CD4-positive, alpha-beta T cell (primary cell): ENCODE results near the gene TEX19. TPM values are rescaled to one million over a fixed set of nuclear protein-coding genes. Genes with fewer than 3 reads are reported as not detected.

Source experiments
- ATAC-seq: fragments of 200-7000 bp; cut with Tn5 transposase; one replicate; pipeline ENCODE4 v1.10.0; 2022; ENCODE audit warnings: mild to moderate bottlenecking; ENCODE audit not compliant: poor library complexity
- CTCF ChIA-PET: fragments of 350-600 bp; sonication (Branson Sonifier 250); formaldehyde crosslinking; loops from one replicate; lab custom pipeline; 2021; ENCODE audit warnings: antibody characterized with exemption, inconsistent platforms; lab: Charles Lee
- POLR2A ChIA-PET: fragments of 350-600 bp; sonication (Branson Sonifier 250); formaldehyde crosslinking; loops from one replicate; lab custom pipeline; 2021; ENCODE audit warnings: antibody characterized with exemption, inconsistent platforms; lab: Charles Lee
- DNase-seq, 14 experiments: peaks; one replicate each; pipeline ENCODE4 v3.0.0-alpha.2; 2013 to 2020; ENCODE audit warnings: mixed read lengths in 2 of 14
- H3K27ac ChIP-seq, 2 donors: one replicate each; pipeline versions ENCODE4 v1.5.1 to v1.7.0; 2013; ENCODE audit warnings: low read length in 2 of 2, low read depth in 1 of 2, mild to moderate bottlenecking in 1 of 2
- H3K27me3 ChIP-seq, 2 experiments: 1 replicate in 1 of 2; 2 replicates in 1 of 2; pipeline versions ENCODE4 v1.6.1 to v1.7.0; 2013; ENCODE audit warnings: low read length in 2 of 2, control low read depth in 1 of 2, mild to moderate bottlenecking in 1 of 2, moderate library complexity in 1 of 2; ENCODE audit not compliant: insufficient read depth in 2 of 2, control insufficient read depth in 1 of 2
- H3K36me3 ChIP-seq: one replicate; pipeline ENCODE4 v1.6.1; 2013; ENCODE audit warnings: low read length, control low read depth; ENCODE audit not compliant: insufficient read depth
- H3K4me1 ChIP-seq: one replicate; pipeline ENCODE4 v1.6.1; 2013; ENCODE audit warnings: low read length, control low read depth; ENCODE audit not compliant: insufficient read depth
- H3K4me3 ChIP-seq: one replicate; pipeline ENCODE4 v1.5.1; 2013; ENCODE audit warnings: mild to moderate bottlenecking, low read length, moderate library complexity
- H3K9me3 ChIP-seq, 2 experiments: 1 replicate in 1 of 2; 2 replicates in 1 of 2; pipeline versions ENCODE4 v1.6.1 to v1.7.0; 2013; ENCODE audit warnings: low read length in 2 of 2, mild to moderate bottlenecking in 2 of 2, control low read depth in 1 of 2, moderate library complexity in 1 of 2; ENCODE audit not compliant: control insufficient read depth in 1 of 2, insufficient read depth in 1 of 2
- H3K27ac Mint-ChIP-seq: one replicate; pipeline ENCODE4 v1.8.0; 2020; ENCODE audit warnings: mixed read lengths
- H3K27me3 Mint-ChIP-seq: one replicate; pipeline ENCODE4 v1.8.0; 2021; ENCODE audit warnings: mixed read lengths
- H3K36me3 Mint-ChIP-seq: one replicate; pipeline ENCODE4 v1.8.0; 2021; ENCODE audit warnings: low read depth, mixed read lengths
- H3K4me1 Mint-ChIP-seq: one replicate; pipeline ENCODE4 v1.8.0; 2021; ENCODE audit warnings: low read depth, mixed read lengths
- H3K4me3 Mint-ChIP-seq: one replicate; pipeline ENCODE4 v1.8.0; 2020; ENCODE audit warnings: mild to moderate bottlenecking, mixed read lengths
- H3K9me3 Mint-ChIP-seq: one replicate; pipeline ENCODE4 v1.8.0; 2020; ENCODE audit warnings: mixed read lengths
- CTCF ChIP-seq: fragments of 200-600 bp; IDR thresholded peaks from one replicate; pipeline ENCODE4 v1.8.0; 2022; ENCODE audit warnings: antibody characterized with exemption, mild to moderate bottlenecking
- intact Hi-C, 2 experiments: fragments of 100-400 bp; cut with DNase I in 1 of 2; cut with micrococcal nuclease in 1 of 2; formaldehyde crosslinking; loops; one replicate each; pipeline versions ENCODE4 v1.15.1 to v1.9.0; 2023 to 2025; cut with DNase I, micrococcal nuclease
- total RNA-seq, 174 experiments: library from RNA in 2 of 174; stranded (reverse) in 2 of 174; gene quantifications; one replicate each; pipeline ENCODE4 v1.2.3 and lab custom pipeline; 2021 to 2026

Gene TEX19
- total RNA-seq, 2 experiments from 2014 or later: not detected

DNA sequence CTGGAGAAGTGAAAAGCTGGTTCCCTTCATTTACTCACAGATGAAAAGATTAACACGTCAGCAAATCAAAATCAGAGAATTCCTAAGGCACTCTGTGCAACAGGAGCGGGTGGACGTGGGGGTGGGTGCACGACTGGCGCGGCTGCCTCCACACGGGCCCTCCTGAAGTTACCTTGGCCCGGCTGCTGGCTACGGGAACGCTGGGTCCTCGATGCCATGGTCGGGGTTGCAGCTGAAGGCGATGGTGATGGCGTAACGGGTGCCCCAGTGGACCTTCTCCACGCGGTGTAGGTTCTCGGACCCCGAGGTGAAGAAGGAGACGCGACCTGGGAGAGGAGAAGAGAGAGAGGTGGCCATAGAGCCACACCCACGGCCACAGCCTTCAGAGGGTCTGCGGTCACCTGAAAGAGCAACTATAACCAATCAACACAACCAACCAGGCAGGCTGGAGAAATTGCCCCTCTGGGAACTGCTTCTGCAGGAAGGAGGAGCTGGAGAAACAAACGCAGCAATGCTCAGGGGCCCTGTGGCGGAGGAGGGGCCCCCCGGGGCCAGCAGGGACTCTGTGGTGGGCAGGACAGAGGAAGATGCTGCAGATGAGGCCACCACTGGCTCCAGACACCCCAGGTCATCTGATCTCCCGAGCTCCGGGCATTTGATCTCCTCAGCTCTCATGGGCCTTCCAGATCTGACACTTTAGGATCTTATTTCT lies 33.3 kb downstream of the TEX19 start:
- Histone ChIP-seq H3K27me3 (no peaks in the 10 kb centered on the region), H3K4me3 (no peak overlapping the region), H3K27ac (no peak overlapping the region), H3K4me1 (peaks cover 2% of the 10 kb centered on the region), H3K36me3 (peaks cover 10% of the 10 kb centered on the region), H3K9me3 (no peaks in the 10 kb centered on the region)
- ChIA-PET POLR2A (no interaction called here), CTCF (no interaction called here)
- peaks cover 40% of the 10 kb centered on the region for H3K36me3 Mint-ChIP-seq
- no peak overlapping the region for H3K27ac Mint-ChIP-seq
- no peak overlapping the region for H3K4me3 Mint-ChIP-seq
- ATAC-seq: no peak
- no peaks in the 10 kb centered on the region for H3K4me1 Mint-ChIP-seq
- no peaks in the 10 kb centered on the region for H3K27me3 Mint-ChIP-seq
- H3K9me3 Mint-ChIP-seq: no peaks in the 10 kb centered on the region
- no peak for TF ChIP-seq CTCF
- no peak for DNase-seq
- intact Hi-C loops: no loop called here

DNA sequence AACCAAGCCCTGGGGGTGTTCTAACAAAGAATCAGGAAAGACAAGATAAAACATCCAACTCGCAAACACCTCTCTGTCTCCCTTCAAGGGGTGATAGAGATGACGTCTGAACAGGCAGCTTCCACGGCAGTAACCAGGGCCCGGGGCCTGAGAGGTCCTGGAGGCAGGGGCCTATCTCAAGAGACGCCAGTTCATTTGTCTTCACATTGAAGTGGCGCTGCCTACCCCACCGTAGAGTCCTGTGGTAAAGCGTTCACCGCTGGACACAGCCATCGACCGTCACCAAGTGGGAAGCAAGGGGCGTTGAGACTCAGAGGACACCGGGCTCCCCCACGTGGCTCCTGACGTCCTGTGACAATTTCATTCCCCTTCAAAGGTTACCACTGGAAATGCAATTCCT lies 33.9 kb downstream of the TEX19 start:
- Histone ChIP-seq H3K9me3 (no peaks in the 10 kb centered on the region), H3K36me3 (peaks cover 11% of the 10 kb centered on the region), H3K4me1 (no peaks in the 10 kb centered on the region), H3K4me3 (no peak overlapping the region), H3K27ac (no peak overlapping the region), H3K27me3 (no peaks in the 10 kb centered on the region)
- ATAC-seq (no peak), DNase-seq (no peak)
- peaks cover 40% of the 10 kb centered on the region for H3K36me3 Mint-ChIP-seq
- intact Hi-C loops: no loop called here
- no peak overlapping the region for H3K4me3 Mint-ChIP-seq
- no peak for TF ChIP-seq CTCF
- H3K27me3 Mint-ChIP-seq: no peaks in the 10 kb centered on the region
- H3K4me1 Mint-ChIP-seq: no peaks in the 10 kb centered on the region
- ChIA-PET CTCF (no interaction called here), POLR2A (no interaction called here)
- no peaks in the 10 kb centered on the region for H3K9me3 Mint-ChIP-seq
- H3K27ac Mint-ChIP-seq: no peak overlapping the region

GRCh38 chr17:82394278-82394677 lies 35.2 kb downstream of the TEX19 start:
- POLR2A ChIA-PET: no interaction called here

More at GRCh38 chr17:82394278-82394677, 35.2 kb downstream of the TEX19 start:
- no peak for TF ChIP-seq CTCF
- Histone ChIP-seq H3K27ac (no peak overlapping the region), H3K4me1 (no peaks in the 10 kb centered on the region), H3K36me3 (peaks cover 13% of the 10 kb centered on the region), H3K27me3 (no peaks in the 10 kb centered on the region), H3K4me3 (no peak overlapping the region), H3K9me3 (no peaks in the 10 kb centered on the region)
- intact Hi-C loops: no loop called here
- H3K4me1 Mint-ChIP-seq: no peaks in the 10 kb centered on the region
- H3K27me3 Mint-ChIP-seq: no peaks in the 10 kb centered on the region
- DNase-seq (no peak), ATAC-seq (no peak)
- H3K9me3 Mint-ChIP-seq: no peaks in the 10 kb centered on the region
- no peak overlapping the region for H3K27ac Mint-ChIP-seq
- H3K36me3 Mint-ChIP-seq: peaks cover 40% of the 10 kb centered on the region
- no peak overlapping the region for H3K4me3 Mint-ChIP-seq
- CTCF ChIA-PET: no interaction called here
